HG02970 (cell line): Measurements from ENCODE around the gene TEX19.

Experiments
- ATAC-seq: cut with Tn5 transposase; IDR thresholded peaks from one replicate; pipeline ENCODE4 v1.9.1; 2021; ENCODE audit warnings: mild to moderate bottlenecking, moderate library complexity, moderate number of reproducible peaks; ENCODE audit not compliant: unreplicated experiment, low FRiP score

Gene TEX19

DNA sequence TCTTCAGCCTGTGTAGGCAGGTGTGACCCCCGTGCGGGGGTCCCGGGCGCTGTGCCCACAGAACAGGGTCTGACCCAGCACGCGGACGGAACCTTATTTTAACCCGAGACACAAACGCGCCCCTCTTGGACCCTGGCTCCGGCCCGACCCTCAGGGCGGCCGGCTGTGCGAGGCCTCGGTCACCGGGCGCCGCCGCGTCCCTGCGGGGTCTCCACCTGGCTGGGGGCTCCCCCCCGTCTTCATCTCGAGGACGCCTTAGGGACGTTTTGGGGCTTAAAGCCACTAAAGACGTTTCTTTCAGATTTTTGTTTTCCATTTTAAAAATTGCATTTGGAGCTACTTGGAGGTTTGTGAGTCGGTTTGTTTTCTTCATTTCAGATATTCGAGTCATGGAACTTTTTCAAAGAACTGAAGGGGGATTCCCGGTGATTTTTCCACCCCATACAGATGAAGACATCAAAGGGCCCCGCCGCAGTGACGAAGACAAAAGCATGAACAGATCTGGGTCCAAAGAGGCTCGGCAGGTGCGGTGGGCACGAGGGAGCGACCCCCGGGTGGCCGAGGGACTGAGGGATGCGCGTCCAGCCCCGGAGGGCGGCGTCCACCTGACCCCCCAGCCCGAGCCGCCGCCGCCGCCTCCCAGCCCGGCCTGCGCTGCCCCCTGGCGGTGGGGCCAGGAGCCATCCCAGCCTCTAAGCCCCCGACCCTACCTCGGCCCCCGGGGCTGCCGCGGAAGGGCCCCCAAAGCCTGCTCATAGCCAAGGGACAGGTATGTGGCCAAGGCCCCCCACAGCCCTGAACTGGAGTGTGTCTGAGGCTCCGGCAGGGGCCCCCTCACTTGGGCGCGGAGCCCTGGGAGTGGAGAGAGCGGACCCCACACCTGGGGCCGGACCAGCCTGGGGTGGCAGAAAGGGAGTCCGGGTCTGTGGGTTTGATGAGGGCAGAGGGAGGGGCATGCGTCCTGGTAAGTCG lies 37.8 kb upstream of the TEX19 start:
- ATAC-seq: no peak

DNA sequence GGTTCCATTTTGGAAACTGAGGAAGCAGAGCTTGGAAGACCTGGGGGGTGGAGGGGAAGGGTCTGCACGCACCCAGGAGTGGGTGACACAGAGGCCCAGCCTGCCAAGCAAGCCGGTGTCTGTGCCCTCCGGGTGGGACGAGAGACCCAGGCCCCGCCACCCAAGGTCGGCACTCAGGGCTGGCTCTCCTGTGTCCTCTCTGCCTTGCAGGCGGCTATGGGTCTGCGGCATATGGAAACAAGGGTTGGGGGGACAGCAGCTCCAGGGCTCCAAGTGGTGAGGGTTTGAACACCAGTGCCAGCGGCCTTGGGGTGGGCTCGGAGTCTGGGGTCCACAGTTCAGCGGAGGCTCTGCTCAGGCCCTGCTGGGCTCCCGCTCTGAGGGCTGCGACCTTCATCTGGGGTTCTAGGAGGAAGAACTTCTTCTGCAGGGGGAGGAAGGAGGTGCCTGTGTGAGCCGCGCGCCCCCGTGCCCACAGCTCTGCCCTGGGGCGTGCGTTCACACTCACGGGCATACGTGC lies 37.0 kb upstream of the TEX19 start:
- ATAC-seq: no peak

DNA sequence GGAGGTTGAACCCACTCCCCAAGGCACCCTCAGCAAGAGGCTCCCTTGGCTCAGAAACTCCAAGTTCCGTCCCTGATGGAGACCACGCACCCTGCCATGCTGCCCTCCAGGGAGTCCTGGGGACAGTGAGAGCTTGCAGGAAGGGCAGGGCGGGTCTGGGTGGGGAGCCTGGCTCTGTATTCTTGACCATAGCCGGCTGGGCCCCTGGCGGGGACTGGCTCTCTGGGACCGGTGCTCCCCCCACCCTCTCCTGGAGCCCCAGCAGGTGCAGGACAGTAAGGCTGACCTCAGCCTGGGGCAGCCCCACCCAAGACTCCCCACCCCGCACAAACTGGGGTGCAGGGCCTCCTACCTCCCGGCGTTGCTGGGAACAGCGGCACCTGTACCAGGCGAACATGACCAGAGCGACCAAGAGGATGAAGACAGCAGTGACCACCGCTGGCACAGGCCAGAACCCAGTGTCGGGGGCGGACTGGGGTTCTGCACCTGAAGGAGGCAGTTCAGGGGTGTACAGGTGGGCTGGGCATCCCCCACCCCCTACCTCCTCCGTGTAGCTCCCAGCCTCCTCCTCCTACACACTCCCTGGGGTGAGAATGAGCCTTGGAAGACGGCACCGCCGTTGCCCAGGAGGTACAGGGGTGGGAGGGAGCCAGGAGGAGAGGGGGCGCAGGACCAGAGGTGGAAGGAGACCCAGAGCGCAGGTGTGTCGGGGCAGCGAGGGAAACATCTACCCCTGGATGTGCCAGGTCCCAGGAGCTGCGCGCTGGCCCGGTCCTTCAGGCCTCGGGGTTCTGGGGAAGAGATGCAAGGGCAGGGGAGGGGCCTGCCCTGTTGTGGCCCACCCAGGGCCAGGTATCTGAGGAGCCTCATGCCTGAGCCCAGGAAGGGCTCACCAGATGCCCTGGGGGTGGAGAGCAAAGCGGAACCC lies 36.3 kb upstream of the TEX19 start:
- ATAC-seq: no peak

DNA sequence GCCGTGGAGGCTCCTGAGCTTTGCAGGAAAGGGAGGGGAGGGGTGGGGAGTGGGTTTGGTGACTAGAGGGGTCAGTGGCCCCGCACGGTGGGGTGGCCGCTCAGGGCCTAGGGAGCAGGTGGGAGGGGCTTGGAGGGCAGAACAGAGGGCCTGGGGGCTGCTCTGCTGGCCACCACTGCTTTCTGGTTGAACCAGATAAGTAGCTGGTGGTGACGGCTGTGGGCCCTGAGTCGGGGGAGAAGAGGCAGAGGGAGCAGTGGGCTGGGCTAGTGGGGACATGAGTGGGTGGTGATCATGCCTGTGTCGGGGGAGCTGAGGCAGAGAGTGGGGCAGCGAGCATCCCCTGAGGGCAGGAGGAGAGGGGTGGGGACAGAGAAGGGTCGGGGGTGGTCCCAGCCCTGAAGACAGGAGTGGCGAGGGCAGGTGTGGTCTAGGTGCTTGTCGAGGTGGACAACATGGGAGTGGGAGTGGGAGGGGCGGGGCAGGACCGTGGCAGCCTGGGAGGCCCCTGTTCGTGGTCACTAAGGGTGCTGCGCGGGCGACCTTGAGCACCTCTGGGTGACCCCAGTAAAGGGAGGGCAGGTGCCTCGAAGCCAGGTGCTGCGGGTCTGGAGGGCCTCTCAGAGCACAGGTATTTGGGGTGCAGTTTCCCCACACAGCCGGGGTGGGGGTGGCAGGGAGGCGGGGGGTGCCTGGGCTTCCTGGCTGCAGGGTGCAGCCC lies 35.4 kb upstream of the TEX19 start:
- ATAC-seq: no peak

DNA sequence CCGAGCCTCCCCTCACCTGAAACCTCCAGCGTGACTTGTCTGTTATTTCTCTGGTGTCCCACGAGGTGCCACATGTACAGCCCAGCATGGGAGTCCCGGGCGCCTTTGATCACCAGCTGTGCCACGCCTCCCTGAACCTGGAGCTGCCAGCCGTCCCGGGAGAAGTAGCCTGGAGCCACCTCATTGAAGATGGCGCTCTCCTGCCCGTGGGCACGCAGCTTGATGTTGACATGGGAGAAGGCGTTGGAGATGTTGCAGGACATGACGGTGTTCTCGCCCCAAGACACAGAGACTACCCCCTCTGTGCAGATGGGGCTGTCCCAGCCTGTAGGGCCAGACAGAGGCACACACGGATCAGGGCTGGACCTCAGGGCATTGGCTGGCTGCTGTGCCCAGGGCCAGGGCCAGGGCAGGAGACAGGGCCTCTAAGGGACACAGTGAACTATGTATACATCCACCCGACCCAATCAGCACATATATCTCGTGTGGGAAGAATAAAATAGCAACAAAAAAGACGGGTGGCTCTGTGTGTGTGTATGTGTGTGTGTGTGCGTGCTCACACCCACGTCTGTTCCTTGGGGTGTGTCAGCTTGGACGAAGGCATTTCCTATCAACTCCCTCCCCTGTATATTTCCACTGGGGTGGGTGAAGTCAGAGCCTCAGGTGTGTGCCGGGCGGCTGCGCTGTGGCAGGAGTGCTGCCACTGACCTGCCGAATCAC lies 34.3 kb upstream of the TEX19 start:
- no peak for ATAC-seq

DNA sequence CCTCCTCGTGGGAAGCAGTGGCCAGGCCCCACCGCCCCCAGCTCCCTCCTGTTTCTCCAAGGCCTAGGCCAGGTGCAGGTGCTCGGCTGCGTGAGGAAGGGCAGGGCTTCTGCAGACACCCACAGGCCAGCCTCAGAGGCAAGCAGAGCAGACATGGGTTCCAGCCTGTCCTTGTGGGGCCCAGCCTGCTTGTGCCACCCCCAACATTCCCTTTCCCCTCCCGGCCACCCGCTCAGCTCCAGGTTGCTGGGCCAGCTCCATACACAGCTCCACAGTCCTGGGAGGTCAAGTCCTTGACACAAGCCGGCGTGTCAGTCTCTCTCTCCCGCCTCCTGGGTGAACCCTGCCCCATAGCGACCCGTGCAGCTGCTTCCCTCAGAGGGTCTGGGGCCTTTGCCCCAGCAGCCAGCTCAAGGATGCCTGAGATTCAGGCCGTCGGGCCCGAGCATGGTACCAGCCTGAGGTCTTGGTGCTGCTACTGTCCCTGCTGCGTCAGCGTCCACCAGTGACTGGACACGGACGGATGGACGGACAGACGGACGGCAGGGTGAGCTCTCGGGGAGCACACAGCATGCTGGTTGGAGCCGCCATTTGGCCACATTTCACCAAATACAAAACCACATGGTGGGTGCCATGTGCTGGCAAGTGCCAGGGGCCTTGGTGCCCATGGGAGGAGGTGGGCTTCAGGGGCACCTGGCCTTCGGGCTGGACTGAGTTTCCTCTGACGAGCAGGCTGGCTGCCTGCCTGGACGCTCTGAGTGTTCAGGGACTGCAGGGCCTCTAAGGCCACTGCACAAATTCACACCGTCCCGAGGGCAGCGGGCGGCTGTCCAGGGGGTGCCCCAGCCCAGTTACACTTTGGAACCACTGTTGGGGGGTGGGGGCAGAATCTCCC lies 33.5 kb upstream of the TEX19 start:
- ATAC-seq: no peak

DNA sequence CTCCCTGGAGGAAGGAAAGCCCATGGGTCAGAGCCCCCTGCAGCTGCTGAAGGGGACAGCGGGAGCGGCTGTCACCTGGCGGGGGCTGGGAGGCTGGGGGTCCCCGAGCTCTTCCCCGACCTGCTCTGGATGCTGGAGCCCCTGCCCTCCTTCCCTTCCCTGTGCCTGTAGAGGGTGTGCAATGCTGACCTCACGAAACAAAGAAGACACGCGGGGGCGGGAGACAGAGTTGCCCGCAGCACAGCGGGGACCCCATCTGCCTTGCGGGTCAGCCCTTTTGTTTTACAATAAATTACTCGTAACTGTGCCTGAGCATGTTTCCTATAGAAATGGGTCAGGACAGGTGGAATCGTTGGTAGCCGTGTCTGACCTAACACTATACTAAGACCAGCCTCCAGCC lies 31.8 kb upstream of the TEX19 start:
- ATAC-seq: no peak

DNA sequence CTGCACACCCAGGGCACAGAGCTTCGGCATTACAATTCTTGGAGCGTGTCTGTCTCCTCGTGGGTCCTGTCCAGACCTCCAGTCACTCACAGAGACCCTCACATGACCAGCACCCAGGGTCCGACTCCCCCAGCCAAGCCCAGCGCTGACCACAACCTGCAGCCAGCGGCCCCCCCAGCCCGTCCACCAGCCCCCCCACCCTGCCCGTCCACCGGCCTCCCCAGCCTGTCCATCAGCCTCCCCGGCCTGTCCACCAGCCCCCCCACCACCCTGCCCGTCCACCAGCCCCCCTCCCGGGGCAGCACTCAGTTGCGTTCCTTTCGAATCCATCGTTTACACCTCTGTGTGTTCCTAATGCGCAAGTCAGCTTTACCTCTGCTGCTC lies 31.3 kb upstream of the TEX19 start:
- ATAC-seq: no peak

DNA sequence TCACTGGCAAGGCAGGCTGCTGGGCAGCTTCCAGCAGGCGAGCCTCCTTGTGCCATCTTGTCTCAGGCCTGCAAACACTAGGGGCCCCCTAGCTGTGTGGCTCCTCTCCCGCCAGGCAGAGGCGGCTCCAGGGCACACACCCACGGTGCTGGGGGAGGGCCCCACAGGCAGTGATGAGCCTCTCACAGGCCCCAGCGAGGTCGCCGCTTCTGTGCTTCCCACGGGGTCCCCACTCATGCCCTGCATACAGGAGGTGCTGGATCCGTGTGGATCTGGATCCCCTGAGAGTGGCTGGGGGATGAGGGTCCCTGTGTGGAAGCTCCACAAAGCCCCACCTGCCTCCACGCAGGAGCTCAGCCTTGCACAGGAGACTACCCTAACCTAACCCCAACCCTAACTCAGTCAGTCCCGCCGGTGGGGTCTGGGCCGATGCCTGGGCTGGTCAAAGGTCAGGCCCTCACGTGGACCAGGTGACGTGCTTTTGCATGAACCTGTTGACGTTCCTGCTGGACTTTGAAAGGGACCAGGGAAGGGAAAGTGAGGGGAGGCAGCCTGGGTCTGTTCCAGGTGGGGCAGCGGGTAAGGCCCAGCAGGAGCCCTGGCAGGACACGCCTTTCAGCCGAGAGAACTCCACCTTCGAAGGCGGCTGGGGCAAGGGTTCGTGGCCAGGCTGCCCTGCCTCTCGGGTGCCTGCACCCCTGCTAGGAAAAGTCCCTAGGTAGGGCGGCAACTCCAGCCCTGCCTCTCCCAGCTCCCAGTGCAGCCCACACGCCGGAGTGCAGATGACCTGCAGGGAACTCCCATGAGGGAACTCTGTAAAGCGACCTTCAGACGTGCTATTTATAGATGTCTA lies 30.7 kb upstream of the TEX19 start:
- ATAC-seq: no peak

DNA sequence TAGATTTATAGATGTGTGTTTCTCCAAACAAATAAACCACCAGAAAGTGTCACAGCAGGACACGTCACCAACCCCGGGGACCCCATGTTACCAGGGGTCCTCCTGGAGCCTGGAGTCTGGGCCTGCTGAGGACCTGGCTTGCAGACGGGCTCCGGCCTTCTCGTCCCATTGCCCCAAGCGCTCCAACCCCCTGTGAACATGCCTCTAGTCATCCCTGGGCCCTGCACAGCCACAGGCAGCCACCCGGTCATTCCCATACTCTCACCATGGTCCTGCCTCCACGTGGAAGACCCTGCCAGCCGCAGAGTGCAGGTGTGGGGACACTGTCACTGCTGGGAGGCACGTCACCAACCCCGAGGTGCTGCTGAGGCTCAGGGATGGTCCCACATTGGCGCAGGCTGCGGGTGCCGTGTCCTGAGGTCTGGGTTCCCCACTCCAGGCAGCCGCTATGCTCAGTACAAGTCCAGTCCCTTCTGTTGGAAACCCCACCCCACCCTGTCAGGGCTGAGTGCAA lies 30.0 kb upstream of the TEX19 start:
- ATAC-seq: no peak

DNA sequence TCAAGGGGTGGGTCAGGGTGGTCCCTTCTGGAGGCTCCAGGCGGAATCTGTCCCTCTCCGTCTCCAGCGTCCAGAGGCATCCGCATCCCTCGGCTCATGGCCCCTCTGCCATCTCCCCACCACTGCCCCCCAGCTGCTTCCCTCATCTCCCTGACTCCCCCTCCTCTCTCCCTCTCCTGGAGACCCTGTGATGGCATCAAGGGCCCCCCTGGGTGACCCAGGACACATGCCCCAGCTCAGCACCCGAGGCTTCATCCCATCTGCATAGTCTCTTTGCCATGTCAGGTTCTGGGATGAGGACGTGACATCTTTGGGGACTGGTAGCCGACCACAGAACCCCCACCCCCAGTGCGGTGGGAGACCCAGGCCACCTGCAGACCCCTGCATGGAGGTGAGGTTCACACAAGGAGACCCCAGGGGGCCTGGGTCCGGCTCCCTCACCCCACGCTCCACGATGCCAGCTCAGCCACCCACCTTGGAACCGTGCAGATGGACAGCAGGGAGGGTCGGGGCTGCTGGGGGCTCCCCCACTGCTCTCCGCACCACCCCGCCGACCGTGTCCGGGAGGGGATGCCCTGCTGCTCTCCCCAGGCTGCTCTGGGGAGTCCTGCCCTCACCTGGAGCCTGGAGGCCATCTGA lies 29.2 kb upstream of the TEX19 start:
- no peak for ATAC-seq

DNA sequence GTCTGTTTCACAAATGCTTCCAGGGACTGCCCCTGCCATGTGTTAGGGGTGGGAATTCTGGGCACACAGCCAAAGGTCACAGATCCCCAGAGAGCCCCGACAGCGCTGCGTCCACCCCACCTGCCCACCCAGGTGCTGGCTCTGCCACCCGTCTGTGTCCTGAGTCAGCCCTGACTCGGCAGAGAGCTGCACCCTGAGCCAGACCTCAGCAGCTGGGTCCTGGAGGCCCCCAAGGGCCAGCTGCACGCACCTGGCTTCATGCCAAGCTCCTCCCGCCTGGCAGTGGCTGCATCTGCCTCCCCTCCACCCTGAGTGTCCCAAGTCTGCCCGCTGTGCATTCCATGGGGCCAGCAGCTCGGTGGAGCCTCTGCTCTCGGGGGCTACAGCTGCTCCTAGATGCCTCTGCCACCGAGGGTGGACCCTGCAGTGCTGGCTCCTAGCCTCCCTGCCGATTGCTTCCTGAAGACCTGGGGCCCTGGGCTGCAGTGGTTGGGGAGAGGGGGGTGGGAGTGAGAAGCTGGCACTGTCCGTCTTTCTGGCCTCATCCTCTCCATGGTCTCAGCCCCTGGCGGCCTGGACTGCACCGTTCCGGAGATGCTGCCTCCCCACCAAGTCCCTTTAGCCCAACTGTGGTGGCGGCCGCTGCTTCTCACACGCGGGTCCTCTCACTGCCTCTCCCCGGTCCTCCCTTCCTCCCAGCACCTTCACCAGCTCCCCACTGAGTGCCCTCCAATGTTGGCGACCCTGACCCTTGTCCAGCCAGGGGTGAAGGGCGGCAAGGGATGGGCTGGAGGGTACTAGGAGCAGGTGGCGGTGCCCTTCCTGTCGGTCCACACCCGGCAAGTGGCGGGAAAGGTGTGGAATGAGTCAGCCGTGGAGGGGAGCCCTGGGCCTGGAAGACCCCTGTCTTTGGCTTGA lies 28.5 kb upstream of the TEX19 start:
- no peak for ATAC-seq

DNA sequence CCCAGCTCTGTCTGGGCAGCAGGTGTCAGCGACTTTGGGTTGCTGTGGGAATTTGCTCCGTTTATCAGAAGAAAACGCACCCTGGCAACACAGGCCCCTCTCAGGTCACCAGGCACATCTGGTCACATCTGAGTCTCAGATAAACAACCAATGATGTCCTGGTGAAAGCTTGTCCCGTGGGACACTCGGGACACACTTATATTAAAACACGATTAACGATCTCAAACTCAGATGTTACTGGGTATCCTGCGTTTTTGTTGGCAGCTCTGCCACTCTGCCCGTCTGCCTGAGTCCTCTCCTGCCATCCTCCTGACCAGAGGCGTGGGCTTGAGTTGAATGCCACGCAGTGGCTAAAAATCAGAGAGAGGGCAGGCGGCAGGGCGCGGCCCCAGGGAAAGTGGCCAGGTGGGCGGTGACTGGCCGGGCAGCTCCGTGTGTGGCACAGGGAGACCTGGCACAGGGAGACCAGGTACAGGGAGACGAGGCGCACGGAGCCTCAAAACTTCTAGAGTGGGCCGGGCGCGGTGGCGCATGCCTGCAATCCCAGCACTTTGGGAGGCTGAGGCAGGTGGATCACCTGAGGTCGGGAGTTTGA lies 27.6 kb upstream of the TEX19 start:
- ATAC-seq: no peak

DNA sequence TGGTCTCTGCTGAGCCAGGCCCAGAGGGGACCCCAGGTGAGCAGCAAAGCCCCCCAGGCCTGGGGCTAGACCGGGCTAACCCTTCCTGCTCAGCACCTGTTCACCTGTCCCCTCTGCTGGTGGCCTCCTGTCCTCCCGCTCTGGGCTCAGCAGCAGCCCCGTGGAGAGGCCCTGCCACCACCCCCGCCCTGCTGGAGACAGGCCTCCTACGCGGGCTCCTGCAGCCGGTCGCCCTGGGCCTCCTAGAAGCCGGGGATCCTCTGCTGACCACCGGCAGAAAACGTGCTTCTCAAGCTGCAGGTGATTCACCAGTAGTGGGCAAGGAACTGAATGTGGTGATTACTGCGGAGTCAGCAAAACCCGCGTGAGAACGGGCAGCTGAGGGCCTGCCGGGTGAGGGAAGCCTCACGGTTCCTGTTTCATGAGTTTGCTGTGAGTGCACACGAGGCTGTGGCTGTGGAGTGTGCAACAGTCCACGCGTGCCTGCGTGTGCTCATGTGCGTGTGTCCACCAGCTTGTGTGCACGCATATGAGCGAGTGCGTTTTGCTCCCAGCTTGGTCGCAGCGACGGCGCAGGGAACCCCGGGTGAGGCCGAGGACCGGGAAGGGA lies 26.3 kb upstream of the TEX19 start:
- ATAC-seq: no peak
